AG20443 (cell line): ENCODE measurements around the gene EEF2K.
A peak's percentile ranks its signal among the peaks of the same experiment; 100 is the strongest.
"Not testable (repeated sequence)": the region's sequence is repeated elsewhere in the genome, so short reads cannot be mapped to it uniquely, and the experiment has no call there.

Source experiments
- DNase-seq: peaks from one replicate; pipeline ENCODE4 v3.0.0; 2012; ENCODE audit warnings: low spot score, mixed read lengths

Gene EEF2K

DNA sequence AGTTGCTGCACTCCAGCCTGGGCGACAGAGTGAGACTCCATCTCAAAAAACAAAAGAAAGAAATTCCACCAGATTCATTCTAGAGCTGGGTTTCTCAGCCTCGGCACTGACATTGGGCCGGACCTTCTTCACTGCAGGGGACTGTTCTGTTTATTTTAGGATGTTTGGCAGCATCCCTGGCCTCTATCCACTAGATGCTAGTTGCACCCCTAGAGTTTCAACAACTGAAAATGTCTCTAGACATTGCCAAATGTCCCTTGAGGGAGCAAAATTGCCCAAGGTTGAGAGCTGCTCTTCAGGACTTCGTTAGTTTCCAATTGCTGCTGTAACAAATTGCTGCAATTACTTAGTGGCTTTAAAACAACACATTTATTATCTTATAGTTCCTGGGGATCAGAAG is 7.2 kb downstream of the EEF2K start:
- DNase-seq, result no peak

DNA sequence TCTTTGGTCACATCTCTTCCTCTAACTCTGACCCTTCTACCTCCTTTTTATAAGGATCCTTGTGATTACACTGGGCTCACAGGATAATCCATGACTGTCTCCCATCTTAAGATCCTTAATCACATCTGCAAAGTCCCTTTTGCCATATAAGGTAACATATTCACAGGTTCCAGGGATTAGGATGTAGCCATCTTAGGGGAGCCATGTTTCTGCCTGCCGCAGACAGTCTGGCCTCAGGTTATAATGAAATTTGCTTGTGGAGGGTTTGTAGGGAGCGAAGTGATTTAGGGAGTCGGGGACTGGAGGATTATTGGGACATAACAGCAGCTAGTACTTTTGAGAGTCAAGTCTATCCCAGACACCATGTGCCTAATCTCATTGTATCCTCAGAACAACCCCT is 7.7 kb downstream of the EEF2K start:
- DNase-seq, result no peak

DNA sequence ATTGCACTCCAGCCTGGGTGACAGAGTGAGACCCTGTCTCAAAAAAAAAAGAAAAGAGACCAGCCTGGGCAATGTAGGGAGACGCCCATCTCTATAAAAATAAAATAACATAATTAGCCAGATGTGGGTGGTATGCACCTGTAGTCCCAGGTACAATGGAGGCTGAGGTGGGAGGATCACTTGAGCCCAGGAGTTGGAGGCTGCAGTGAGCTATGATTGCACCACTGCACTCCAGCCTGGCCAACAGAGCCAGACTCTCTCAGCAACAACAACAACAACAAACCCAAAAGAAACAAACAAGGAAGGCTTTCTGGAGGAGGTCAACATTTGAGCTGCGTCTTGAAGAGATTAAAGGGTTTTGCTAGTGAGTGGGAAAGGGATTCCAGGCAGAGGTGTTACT is 8.3 kb downstream of the EEF2K start:
- no peak for DNase-seq

DNA sequence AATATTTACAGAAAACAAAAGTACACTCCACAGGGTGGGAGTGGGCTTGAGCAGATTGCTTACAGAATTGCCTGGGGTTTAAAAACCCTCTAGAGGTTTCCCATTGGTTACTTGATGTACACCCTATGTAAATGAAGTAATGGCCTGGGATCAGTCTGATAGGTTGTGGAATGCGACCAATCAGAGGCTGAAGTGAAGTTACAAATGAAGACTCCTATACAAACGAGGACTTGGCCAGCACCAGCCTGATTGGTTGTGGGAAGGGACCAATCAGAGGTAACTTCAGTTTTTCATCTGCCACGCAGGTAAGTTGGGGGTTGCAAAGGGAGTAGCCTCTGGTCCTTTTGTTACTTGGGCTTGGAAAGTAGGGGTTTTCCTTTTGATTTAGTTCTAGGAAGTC is 8.8 kb downstream of the EEF2K start:
- no peak for DNase-seq

DNA sequence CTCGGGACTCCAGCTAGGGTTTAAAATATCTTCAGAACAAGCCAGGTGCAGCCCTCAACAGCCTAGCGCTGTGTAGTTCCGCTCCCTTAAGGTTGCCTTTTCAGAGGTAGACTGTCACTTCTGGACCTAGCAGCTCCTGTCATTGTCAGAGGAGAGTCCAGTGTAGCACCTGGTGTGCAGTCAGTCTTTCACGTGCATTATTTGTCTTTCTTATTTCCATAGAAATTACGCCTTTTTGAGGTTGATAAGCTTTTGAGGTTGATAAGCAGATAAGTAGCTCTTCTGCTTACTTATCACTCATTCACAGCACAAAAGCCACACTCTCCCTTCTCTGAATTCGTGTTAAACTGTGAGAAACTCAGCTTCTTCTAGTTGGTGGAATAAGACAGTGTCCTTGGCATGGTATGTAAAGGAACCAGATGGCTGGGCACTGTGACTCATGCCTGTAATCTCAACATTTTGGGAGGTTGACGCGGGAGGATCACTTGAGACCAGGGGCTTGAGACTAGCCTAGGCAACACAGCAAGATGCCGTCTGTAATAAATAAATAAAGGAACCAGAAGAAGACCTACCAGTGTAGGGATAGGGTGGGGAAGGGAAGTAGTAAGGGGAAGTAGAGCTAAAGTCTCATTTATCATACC is 10.2 kb downstream of the EEF2K start:
- DNase-seq, result no peak

DNA sequence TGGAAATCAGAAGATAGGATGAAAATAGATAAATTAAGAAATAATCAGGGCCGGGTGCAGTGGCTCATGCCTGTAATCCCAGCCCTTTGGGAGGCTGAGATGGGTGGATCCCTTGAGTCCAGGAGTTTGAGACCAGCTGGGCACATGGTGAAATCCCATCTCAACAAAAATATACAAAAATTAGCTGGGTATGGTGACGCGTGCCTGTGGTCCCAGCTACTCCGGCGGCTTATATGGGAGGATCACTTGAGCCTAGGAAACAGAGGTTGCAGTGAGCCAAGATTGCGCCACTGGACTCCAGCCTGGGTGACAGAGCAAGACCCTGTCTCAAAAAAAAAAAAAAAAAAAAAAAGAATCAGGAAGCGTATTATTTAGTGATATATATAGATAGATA is 10.8 kb downstream of the EEF2K start:
- DNase-seq, result not testable (repeated sequence)

DNA sequence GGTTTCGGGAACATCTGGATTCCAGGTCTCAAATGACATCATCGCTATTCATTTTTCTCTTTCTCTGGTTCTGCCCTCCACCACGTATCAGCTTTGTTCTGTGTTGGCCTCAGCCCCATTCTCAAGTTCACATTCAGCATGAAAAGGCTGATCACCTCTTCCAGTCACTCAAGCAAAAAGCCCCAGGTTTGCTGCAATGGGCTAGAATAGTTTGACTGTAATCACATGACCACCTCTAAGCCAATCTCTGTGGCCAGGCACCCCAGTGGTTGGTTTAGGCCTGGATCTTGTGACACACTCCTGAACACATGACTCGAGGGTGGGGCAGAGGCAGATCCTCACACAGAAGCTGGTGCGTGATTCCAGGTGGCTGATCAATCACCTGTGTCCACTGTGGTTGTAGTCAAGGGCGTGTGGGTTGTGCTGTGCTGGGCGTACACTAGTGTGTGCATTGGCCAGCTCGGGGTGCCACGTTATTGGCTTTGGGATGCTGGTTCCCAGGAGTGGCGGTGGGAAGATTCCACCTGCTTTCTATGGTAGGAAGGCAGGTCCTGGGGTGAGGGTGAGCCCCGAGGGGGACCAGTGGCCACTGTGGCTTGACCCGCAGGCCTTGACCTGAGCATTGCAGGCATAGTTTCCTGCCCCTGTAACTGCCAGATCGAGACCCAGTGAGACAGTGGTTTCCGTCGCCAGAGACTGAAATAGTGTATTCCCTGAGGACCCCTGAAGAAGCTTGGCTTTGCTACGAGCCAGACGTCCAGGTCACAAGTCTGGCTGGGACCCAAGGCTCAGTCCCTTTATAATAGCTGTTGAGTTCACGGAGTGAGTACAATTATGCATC is 12.0 kb downstream of the EEF2K start:
- no peak for DNase-seq

DNA sequence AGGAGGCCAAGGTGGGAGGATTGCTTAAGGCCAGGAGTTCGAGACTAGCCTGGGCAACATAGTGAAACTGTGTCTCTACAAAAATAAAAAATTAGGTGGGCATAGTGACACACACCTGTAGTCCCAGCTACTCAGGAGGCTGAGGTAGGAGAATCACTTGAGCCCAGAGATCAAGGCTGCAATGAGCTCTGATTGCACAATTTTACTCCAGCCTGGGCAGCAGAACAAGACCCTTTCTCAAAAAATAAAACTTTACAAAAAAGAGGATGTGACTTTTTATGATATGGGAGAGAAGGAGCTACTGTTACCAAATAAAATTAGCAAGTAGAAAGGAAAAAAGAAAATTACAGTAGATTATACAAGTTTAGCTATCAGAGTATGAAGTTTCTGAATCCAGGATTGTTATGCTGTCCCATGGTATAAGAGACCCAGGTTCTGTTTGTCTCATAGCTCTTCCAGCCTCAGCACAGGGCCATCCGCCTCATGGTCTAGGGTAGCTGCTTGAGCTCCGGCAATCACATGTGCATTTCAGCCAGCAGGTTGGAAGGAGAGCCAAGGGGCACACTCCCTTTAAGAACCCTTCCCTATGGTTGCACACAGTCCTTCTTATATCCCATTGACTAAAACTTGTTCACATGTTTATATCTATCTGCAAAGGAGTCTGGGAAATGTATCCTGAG is 13.5 kb downstream of the EEF2K start:
- no peak for DNase-seq

DNA sequence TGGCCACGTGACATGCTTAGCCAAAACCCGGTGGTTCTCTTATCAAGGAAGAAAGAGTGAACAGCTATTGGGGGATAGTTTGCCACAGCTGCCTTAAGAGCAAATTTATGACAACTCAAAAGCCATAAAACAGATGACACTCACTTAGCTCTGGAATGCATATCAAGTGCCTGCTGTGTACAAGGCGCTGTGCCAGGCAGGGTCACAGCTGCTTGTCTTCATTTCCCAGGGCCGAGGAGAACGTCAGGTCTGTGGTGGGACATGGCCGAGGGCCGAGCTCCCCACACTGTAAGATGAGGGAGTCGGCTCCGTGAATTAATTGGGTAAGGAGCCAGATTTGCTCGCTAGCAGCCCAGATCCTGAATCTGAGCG is 14.0 kb downstream of the EEF2K start:
- no peak for DNase-seq

DNA sequence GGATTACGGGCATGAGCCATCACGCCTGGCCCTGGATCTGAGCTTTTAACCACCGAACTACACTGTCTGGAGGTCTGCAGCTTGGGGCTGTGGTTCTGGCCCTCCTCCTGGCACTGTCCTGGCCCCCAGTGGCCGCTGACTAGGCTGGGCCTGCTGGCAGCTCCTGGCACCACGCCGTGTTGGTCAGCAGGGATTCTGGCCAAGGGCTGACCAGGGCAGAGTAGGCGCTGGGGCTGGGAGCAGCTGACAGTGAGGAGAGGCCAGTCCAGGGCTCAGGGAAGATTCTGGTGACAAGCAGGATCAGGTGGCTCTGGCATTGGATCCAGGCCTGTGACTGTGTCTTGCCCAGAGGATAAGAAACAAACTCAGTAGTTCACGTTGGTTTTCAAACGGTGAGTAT is 14.6 kb downstream of the EEF2K start:
- DNase-seq, result peak; percentile 42

DNA sequence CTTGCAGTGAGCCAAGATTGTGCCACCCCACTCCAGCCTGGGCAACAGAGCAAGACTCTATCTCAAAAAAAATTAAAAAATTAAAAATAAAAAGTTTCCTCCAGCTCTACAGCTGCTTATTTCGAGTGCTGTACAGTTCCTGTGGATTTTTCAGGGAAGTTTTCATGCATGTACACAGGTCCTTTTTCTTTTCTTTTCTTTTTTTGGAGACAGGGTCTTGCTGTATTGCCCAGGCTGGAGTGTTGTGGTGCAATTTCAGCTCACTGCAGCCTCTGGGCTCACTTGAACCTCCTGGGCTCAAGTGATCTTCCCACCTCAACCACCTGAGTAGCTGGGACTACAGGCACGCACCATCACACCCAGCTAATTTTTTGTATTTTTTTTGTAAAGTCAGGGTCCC is 15.9 kb downstream of the EEF2K start:
- no peak for DNase-seq

DNA sequence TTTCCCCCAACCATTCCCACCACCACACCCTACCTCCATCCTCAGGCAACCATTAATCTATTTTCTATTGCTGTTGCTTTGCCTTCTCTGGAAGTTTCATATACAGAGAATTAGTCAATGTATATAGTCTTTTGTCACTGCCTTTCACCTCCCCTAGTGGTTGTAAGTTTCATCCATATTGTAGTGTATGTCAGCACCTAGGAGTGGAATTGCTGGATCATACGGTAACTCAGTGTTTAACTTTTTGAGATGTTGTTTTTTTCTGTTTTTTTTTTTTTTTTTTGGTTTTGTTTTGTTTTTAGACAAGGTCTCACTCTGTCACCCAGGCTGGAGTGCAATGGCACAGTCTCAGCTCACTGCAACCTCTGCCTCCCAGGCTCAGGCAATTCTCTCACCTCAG is 16.9 kb downstream of the EEF2K start:
- DNase-seq, result no peak

DNA sequence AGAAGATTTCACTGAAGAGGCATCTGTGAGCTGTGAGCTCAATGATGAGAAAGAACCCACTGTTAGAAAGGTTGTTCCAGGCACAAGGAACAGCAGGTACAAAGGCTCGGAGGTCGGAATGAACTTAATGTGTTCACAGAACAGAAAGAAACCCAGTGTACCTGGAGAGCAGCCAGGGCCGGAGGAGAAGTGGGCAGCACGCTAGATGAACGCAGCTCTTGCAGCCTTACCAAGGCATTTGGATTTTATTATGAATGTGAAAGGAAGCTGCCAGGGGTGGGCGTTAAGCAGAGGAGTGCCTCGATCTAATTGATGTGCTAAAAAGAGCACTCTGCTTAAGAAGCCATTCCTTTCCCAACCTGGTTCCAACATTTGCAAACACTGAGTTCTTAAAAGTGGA is 19.0 kb downstream of the EEF2K start:
- no peak for DNase-seq

DNA sequence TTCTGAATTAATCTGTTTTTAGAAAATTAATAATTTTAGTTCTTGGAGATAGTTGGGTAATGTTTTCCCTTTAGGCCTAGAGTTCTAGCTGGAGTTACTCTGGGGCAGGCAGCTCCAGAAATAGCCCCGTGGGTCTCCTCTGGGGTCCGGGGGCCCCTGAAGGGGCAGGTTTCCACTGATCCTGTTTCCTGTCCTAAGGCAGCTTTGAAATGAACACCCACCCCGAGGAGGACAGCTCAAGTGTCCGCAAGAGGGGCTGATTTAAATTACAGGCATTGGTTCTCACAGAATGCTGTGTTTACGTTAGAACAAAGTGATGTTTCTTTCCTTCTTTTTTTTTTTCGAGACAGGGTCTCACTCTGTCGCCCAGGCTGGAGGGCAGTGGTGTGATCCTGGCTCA is 23.8 kb downstream of the EEF2K start:
- no peak for DNase-seq

DNA sequence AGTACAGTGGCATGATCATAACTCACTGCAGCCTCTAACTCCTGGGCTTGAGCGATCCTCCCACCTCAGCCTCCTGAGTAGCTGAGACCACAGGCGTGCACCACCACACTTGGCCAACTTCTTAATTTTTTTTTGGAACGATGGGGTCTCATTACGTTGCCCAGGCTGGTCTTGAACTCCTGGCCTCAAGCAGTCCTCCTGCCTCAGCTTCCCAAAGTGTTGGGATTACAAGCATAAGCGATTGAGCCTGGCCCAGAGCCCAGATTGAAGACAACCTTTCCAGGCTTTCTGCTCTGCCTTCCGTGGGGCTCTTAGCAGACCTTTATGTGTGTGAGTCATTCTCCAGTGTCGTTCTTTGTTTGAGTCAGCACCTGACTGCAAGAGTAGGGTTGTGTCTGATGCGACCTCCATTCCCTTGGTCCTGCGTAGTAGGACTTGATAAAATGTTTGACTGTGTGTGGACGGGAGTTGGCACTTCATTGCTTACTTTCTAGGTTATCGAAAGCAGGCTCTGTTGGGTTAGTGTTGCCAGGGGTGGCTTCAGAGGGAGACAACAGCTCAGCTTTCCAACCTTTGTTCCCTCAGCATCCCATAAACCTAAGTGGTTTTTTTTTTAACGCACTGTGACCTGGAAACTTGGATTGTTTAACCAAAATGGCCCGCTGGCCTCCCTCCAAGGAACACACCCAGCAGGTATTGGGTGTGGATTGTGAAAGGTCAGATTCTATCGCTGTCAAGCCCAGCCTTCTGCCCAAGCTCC is 26.4 kb downstream of the EEF2K start:
- no peak for DNase-seq

DNA sequence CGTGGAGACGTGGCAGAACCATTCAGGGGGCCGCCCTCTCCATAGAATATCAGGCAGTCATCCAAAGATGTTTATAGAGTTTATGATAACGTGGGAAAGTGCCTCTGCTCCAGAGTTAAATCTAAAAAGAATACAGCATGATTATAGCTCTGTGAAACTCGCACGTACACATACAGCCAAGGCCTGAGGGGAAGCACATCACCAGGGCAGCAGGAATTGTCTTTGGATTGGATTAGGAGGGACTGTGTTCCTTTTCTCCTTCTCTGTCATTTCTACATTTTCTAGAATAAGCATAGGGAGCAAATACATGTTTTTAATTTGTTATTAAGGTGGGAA is 26.9 kb downstream of the EEF2K start:
- DNase-seq, result no peak

DNA sequence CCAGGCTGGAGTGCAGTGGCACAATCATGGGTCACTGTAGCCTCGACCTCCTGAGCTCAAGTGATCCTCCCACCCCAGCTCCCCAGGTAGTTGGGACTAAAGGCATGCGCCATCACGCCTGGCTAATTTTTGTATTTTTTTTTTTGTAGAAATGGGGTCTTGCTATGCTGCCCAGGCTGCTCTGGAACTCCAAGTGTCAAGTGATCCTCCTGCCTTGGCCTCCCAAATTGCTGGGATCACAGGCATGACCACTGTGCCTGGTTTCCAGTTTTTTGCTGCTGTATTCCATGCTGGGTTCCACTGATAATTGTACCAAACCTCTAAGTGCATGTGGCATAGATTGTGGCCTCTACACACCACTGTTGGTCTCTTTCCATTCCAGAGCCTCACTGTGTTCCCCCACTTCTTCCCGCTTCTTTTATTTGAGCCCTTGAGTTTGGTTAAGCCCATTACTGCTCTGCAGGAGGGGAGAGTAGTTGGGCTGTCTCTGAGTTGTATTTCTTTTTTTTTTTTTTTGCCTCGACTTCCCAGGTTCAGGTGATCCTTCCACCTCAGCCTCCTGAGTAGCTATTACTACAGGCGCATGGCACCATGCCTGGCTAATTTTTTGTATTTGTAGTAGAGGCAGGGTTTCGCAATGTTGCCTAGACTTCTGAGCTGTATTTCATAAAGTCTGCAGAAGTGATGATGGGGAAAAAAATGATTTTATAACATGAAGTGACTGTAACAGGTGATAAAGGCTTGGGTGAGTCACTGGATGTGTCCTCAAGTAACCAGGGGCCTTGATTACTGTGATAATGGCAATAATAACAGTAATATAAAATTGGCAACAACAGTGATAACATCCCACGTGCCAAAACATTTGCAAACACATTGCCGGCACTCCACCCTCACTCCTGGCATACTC is 30.0 kb downstream of the EEF2K start:
- DNase-seq, result no peak

DNA sequence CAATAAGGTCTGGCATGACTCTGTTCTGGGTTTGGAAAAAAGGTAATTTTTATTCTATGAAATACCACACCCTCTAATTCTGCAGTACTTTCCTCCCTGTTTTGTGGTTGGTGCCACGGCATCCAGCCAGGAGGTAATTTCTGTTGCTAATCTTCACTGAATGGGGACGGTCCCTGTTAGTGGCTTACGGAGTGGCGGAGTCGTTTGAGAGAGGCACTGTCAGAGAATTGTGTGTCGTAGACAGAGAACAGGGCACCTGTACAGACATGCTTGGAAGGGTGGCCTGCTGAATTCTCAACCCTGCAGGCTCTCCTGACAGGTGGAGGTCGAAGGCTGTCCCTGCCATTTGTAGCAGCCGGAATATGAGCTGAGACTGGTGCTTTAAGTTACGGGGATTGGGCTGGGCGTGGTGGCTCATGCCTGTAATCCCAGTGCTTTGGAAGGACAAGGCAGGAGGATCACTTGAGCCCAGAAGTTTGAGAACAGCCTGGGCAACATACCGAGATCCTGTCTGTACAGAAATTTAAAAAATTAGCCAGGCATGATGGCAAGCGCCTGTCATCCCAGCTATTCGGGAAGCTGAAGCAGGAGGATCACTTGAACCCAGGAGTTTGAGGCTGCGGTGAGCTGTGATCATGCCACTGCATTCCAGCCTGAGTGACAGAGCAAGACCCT is 33.2 kb downstream of the EEF2K start:
- no peak for DNase-seq

DNA sequence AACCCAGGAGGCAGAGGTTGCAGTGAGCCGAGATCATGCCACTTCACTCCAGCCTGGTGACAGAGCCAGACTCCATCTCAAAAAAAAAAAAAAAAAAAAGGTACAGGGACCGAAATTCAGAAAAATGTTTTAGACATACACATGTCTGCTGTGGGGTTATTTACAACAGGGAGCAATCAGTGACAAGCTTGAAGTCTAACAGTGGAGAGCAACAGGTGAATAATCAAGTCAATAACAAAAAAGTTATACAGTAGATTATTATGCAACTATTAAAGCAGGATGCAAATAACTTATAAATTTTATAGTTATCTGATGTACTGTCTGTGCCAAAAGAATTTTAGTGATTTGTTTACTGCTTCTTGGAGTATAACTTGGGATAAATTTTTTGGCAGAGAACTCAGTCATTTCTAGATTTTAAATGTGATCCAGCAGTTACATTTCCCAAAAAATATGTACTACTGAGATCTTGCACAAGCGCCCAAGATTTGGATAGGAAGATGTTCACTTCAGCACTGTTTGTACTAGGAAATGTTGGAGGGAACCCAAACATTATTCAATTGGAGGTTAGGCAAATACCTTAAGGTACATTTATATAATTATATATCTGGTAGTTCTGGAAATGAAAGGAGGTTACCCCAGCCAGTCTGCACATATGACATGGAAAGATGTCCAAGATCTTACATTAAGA is 34.1 kb downstream of the EEF2K start:
- DNase-seq, result no peak

DNA sequence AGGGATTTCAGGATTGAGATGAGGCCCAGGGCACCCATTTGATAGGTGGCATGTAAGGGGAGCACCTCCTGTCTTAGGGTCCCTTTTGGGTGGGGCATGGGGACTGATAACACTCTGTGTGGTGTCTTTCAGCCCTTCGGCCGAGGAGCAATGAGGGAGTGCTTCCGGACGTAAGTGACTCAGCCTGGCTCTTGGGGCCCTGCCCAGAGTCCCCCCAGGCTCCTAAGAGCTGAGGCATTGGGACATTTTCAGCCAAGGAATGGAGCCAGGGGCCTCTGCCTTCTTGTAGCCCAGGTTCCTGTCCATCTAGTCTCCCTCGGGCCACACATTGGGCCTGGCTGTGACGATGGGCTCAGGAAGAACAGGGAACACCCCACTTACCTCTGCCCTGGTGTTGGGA is 44.4 kb downstream of the EEF2K start:
- peak; percentile 30 for DNase-seq

DNA sequence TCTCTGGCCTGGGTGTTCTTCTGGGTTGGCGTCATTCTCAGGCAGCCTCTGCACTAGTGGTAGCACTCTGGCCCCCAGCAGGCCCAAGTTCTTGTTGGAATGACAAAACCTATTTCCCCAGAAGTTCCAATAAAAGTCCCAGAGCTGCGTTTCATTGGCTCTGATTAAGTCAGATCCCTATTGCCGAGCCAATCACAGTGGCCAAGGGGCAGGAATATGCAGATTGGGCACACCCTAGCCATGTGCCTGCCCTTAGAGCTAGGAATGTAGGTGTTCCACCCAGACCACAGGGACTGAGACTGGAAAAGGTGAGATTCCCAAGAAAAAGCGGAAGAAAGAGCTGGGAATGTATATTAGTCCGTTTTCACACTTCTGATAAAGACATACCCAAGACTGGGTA is 46.2 kb downstream of the EEF2K start:
- no peak for DNase-seq
